HG02981 (cell line): ENCODE results near the gene ITPR1.

Source experiments
- ATAC-seq: cut with Tn5 transposase; IDR thresholded peaks from one replicate; pipeline ENCODE4 v1.9.1; 2021; ENCODE audit warnings: mild to moderate bottlenecking, moderate library complexity; ENCODE audit not compliant: unreplicated experiment

ITPR1 gene

GRCh38 chr3:4864503-4864902 lies 371.4 kb downstream of the ITPR1 start:
- ATAC-seq = no peak

GRCh38 chr3:4865714-4866113 lies 372.6 kb downstream of the ITPR1 start:
- no peak for ATAC-seq

- no peak for ATAC-seq
Measured at GRCh38 chr3:4866866-4867265, 373.7 kb downstream of the ITPR1 start.

- ATAC-seq = no peak
Measured at GRCh38 chr3:4877173-4877787, 384.1 kb downstream of the ITPR1 start.

GRCh38 chr3:4880850-4881249 lies 387.7 kb downstream of the ITPR1 start:
- ATAC-seq = no peak

- no peak for ATAC-seq
Measured at GRCh38 chr3:4882548-4882947, 389.4 kb downstream of the ITPR1 start.

- no peak for ATAC-seq
Measured at GRCh38 chr3:4883011-4883410, 389.9 kb downstream of the ITPR1 start.

- ATAC-seq = no peak
Measured at GRCh38 chr3:4884888-4885287, 391.7 kb downstream of the ITPR1 start.

- ATAC-seq = no peak
Measured at GRCh38 chr3:4885316-4885715, 392.2 kb downstream of the ITPR1 start.

- ATAC-seq = no peak
Measured at GRCh38 chr3:4886448-4886847, 393.3 kb downstream of the ITPR1 start.

- ATAC-seq = no peak
Measured at GRCh38 chr3:4887177-4887576, 394.0 kb downstream of the ITPR1 start.

- peak; percentile 84 for ATAC-seq
Measured at GRCh38 chr3:4888913-4889846, 396.0 kb downstream of the ITPR1 start.

GRCh38 chr3:4889896-4890295 lies 396.7 kb downstream of the ITPR1 start:
- no peak for ATAC-seq

- ATAC-seq = no peak
Measured at GRCh38 chr3:4894891-4895530, 401.9 kb downstream of the ITPR1 start.

GRCh38 chr3:4895838-4896237 lies 402.7 kb downstream of the ITPR1 start:
- ATAC-seq = no peak
